Stimulated activated CD8-positive, alpha-beta memory T cell treated with anti-CD3 and anti-CD28 coated beads, Interleukin-15, amount 100 ng/mL, for 4 hours (primary cell): ENCODE results near the gene TAS2R7.
"Not testable (repeated sequence)": the region's sequence is repeated elsewhere in the genome, so short reads cannot be mapped to it uniquely, and the experiment has no call there.

ENCODE experiments used
- DNase-seq, 2 donors: peaks; one replicate each; pipeline ENCODE4 v3.0.0-alpha.2; 2020; ENCODE audit warnings: low read depth in 2 of 2

The TAS2R7 gene, protein sequence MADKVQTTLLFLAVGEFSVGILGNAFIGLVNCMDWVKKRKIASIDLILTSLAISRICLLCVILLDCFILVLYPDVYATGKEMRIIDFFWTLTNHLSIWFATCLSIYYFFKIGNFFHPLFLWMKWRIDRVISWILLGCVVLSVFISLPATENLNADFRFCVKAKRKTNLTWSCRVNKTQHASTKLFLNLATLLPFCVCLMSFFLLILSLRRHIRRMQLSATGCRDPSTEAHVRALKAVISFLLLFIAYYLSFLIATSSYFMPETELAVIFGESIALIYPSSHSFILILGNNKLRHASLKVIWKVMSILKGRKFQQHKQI

DNA sequence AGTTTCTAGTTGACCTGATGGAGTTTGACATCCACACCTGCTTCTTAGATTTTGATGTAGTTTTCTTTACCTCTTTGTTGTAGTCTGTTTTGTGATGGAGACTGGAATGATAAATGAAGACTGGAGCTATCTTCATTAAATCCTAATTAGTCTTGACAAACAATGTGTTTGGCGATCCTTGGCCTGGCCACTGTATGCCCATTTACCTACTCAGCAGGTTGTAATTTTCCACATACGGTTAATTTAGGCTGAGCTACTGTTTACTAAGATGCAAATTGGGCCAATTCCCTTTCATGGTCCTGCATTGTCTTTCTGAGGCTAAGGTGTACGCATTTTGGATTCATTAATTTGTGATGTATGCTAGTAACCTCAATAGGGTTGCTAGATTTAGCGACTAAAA, at the start of gene TAS2R7:
Gene TAS2R7, minus strand, starts transcription at position 41 of the 400 bp plus-strand sequence. CDS start 57 bp downstream, outside the sequence.
- no peak for DNase-seq

DNA sequence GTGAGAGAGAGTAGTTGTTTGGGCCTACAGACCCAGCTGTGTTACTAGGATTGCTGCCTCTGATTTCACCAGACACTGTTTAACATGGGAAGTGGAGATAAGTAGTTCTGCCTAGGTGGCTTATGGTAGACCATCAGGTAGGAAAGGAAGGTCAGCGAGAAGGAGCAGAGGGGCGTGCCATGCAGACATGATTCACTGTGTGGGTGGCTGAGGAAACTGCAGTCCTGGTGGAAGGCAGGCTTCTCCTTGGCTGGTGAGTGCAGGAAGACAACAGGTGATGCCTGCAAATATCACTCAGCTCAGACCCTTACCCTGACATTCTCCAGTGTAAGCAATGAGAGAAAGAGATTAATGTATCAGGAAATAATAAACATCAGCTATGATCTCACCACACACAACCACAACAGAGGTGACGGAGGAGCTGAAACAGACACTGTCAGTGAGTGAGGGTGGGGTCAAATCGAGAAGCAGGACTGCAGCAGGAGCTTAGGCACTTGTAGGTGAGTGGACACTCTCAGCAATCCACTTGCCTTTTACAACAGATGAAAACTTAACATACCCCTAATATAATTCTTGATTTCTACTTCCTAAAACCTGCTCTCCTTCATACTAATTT, 48.9 kb upstream of the TAS2R7 start:
- DNase-seq = no peak

DNA sequence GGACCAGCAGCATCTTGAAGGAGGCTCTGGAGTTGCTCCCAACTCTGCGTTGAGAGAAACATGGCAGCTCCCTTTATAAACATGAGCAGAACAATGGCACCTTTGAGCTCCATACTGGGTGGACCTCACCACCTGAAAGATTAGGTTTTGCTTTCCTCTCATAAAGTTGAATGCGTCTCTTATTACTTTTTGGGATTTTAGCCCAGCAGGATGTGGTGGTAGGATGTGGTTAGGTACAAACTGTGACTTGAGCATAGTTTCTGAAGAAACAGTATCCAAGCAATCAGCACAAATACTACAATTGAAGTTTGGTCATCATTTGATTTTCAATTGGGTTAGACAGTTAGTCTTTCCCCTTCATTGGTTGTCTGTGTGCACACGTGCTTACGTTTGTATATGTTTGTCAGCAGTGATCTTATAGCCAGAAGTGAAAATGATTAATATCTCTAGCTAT, 47.0 kb upstream of the TAS2R7 start, which contains the start of gene PRR4:
Gene PRR4, minus strand, starts transcription at position 51 of the 454 bp plus-strand sequence. Its CDS starts 38 bp downstream, at position 13.
- no peak for DNase-seq

DNA sequence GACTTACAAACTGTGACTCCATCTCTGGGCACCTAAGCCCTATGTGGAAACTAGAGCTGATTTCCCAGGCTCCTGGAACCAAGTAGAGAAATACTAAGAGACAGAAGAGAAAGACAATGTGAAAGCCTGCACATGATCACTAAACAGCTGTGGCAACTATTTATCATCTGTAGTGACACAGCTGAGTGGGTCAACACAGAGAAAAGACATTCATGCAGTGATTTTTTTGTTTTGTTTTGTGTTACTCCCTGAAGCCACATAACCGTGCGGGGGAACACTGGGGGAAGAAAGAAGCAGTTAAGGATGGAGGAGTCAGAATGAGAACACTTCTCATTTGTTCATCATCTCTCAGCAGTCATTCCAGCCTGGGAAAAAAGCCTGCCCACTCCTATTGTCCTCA, 45.3 kb upstream of the TAS2R7 start:
- DNase-seq = no peak

DNA sequence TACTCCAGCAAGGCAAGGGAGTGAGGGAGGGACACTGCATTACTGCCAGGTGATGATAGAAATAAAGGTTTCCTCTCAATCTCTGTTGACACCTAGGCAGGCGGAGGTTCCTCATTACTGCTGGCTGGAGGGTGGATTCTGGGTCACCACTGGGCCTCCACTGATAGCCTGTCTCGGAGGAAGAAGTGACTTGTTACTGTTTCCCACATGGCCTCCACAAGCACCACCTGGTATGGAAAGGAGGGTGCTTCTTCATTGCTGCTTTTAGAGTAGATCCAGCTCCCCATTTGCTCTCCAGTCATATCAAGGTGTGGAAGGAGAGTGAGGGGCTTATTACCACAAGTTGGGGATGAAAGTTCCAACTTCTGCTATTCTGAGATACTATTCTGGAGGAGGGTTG, 40.4 kb upstream of the TAS2R7 start:
- DNase-seq = no peak

DNA sequence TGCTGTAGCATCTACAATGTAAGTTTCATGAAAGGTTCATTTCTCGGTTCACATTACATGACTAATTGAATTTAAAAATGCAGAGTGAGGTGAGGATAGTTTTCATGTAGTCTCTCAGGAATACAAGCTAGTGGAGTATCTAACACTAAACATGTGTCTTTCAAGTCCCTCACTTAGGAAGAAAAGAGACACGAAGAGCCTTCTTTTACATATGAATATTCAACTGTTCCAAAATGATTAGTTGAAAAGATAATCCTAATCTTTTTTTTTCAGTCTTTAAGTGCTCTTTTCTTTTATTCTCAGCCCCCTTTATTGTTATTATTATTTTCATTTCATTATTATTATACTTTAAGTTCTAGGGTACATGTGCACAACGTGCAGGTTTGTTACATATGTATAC, 36.0 kb upstream of the TAS2R7 start:
- DNase-seq = no peak

DNA sequence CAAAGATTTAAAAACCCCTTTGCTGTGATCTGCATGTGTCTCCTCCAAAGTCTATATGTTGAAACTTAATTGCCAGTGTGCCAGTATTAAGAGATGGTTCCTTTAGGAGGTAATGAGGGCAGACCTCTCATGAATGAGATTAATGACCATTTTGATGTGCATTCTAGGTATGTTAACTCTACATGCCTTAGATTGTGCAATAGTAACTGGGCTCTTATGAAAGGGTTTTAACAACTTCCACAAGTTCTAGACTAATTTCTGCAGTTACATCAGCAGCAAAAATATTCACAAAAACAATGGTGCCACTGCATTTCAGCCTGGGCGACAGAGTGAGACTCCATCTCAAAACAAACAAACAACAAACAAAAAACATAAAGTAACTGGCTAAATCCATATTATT, 27.6 kb upstream of the TAS2R7 start:
- DNase-seq = no peak

DNA sequence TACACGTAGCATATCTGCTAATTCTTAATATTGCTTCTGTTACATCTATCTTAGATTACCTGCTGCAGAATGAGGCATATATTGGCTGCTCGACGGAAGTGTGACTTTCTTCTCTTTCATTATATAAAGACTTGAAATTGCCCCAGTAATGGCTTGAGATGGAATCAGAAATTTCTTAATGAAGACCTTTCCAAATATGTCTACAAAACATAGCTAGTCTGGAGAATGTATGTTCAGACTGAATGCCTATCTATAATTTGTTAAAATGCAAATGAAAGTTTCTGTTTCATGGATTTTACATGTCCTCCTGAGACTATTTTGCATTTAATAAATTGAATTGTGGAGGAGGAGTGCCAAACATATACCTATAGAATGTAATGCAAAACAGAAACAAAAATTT, 23.8 kb upstream of the TAS2R7 start, which contains the start of gene TAS2R10:
Gene TAS2R10, minus strand, starts transcription at position 101 of the 400 bp plus-strand sequence. Its CDS starts 89 bp downstream, at position 12.
- DNase-seq = no peak

DNA sequence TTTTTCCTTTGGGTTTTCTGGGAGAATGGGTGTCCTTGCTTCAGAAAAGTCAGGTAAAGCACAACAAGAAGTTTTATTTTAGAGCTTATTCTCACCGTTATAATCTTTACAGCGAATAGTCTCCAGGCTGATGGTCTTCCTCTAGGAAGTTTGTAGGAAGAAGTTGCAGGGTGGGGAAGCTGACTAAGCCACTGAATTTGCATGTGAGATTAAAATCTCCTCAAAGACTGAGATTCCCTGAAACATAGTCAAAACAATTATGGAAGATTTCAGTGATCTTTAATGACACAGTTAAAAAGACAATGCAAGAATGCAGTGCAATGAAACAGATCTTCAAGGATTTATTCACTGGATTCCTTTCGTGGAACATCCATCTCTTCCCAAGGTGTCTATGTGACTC, 22.5 kb upstream of the TAS2R7 start:
- no peak for DNase-seq

DNA sequence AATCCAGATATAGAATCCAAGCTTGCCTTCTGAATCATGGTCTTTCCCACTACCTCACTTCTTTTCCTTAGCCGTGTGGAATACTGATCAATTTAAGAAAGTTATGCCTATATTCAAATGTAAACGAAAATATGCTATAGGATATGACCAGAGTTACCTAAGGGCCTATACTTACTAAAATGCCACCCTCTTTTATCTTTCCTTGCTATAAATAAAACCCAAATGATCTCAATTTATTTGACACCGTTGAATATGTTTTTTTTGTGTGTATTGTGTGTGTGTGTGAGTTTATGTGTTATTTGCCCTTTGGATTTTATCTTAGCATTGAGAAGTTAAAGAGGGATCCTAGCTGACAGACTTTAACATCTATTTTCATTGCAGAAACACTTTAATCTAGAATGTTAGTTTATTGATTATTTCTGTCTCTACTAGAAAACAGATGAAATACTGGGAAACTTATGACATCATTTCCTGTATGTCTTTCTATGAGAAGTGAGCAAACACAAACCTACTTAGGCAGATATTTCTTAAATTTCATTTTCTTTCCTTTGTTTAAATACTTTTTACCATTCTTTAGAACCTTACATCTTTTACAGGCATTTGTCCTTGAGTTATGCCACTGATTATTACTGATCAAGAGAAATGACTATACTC, 9.6 kb upstream of the TAS2R7 start:
- DNase-seq = no peak

DNA sequence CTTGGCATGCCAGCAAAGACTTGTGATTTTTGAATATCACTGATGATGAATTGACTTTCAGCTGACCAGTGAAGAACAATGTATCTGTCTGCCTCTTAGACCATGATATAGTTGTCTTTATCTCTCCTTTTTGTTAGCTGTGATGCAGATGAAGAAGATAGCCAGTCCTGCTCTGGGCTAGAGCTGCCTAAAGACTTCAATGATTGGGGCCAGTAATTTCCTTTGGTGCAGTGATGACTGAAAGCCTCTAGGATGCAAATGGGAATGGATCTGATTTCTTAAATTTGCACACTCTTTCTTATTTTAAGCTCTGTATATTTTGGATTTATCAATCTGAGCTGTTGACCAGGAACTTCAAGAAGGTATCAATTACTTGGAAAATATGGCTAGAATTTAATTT, 7.6 kb upstream of the TAS2R7 start, which contains the start of gene TAS2R9:
Gene TAS2R9, minus strand, starts transcription at position 101 of the 400 bp plus-strand sequence. Its CDS starts 93 bp downstream, at position 8.
- no peak for DNase-seq

DNA sequence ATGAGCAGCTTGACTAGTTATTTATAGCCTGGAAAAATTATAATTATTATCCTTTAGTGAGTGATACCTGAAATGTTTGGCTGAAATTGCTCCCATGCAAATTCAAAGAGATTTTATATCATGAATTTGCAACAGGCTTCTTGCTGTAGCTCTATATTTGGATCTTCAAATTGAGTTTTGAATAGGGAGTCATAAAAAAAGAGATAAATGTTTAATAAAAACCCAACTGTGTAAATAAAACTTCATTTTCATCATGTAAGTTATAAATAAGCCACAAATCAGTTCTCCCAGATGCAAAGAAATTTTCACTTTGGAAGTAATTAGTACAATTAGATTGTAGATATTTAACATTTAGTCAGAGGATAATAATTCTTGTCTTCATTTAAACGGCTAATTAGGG, 4.8 kb upstream of the TAS2R7 start, which contains the start of gene TAS2R8:
Gene TAS2R8, minus strand, starts transcription at position 101 of the 400 bp plus-strand sequence. CDS start 306 bp downstream, outside the sequence.
- DNase-seq = no peak

DNA sequence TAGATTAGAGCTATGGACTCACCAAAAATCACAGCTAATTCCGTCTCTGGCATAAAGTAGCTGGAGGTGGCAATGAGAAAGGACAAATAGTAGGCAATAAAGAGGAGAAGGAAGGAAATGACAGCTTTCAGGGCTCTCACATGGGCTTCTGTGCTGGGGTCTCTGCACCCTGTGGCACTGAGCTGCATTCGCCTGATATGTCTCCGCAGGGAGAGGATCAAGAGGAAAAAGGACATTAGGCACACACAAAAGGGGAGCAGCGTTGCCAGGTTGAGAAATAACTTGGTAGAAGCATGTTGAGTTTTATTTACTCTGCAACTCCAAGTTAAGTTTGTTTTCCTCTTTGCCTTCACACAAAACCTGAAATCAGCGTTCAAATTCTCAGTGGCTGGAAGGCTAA, 686 bp downstream of the TAS2R7 start:
- no peak for DNase-seq

DNA sequence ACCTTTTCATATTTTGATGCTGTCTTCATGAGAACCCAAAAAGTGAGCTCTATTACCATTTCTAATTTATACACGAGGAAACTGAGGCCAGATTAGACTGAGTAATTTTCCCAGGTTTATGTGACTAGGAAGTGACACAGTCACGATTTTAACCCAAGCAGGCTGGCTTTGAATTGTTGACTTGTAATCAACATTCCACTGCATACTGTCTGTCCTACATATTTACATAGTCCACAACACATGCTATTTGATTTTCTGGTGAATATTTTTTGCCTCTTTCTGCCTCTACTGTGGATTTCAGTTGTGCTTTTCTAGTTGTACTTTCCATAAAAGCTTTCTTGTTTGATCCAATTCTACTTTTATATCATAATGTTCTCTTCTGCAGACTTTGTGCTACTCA, 8.2 kb downstream of the TAS2R7 start:
- no peak for DNase-seq

DNA sequence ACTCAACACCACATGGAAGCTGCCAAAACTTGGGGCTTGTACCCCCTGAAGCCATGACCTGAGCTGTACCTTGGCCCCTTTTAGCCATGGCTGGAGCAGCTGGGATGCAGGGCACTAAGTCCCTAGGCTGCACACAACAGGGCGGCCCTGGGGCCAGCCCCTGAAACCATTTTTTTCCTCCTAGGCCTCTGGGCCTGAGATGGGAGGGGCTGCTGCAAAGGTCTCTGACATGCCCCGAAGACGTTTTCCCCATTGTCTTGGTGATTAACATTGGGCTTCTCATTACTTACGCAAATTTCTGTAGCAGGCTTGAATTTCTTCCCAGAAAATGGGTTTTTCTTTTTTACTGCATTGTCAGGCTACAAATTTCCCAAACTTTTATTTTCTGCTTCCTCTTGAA, 10.7 kb downstream of the TAS2R7 start:
- not testable (repeated sequence) for DNase-seq

DNA sequence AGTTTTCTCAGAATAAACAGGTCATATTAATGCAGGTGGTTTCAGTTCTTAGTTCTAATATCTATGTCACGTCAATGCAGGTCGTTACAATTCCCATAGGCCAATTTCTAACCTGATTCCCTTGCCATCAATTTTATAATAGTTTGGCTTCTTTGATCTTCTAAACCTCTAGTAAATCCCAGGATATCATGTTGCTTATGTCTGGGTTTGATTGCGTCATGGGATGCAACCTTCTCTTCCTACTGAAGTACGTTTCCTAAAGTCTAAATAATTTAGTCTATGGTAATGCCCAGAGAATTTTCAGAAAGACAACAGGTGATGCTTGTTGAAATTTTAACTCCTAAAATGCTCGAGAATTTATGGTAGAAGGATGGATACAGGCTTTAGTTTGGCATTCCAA, 19.2 kb downstream of the TAS2R7 start:
- DNase-seq = no peak

DNA sequence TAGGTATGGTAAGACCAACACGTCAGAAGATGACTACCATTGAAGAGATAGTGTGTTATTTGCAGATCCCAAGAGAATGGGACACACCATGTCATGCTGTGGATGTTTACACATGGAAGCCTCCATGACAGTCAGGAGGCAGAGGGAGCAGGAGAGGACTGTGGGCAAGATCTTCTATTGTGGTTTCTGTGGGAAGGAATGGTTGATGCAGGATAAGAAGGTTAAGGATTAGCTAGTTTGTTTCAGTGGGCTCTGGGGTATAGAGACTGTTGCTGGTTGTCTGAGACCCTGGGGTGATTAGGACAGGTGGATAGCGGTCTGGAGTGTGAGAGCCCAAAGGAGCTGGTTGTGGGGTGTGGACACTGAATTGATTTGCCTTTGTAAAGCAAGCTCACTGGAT, 23.3 kb downstream of the TAS2R7 start:
- DNase-seq = no peak

DNA sequence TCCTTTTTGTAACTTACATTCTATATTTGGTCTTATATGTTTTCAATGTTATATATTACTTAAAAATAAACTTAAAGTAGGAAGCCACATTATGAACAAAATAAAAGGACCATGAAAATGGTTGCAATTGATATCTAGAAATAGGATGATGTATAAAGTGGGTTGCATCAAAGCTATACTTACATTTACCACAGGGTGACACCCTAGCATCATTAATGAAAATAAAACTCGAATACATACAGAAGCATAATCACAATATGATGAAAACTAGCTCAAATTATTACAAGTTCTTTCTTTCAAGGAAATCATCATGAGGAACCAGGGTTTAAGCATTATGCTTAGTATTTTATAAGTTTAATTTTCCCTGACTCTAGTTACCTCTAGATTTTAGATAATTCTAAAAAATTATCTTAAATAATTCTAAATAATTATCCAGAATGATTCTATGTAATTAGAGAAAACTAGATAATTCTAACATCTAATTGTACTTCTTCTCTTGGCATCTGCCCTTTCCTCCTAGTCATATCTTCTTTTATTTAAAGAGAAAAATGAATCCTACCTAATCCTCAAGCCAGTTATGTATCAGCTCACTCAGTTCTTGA, 31.2 kb downstream of the TAS2R7 start:
- DNase-seq = no peak

DNA sequence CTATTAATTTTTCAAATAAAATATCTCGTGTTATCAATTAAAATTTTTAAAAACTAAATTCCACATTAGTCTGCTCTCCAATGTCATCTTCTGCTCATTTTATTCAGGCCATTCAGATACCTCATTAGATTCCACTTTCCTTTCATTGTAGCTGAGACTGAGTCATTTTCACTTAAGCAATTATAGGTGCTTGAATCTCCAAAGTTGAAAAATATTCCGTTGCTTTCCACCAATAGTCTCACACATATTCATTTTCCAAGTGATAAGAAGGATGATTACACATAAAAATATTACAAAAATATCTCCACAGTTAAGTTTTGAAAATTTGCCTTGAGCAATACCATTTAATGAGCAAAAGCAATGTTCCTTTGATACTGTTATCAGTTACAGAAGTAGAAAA, 42.8 kb downstream of the TAS2R7 start:
- no peak for DNase-seq

DNA sequence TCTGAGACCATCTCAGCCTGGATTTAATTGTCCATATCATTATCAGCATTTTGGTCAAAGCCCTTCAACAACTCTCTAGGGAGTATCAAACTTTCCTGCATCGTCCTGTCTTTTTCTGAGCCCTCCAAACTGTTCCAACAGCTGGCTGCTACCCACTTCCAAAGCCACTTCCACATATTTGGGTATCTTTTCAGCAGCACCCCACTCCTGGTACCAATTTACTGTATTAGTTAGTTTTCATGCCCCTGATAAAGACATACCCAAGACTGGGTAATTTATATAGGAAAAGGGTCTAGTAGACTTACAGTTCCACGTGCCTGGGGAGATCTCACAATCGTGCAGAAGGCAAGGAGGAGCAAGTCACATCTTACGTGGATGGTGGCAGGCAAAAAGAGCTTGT, 46.2 kb downstream of the TAS2R7 start:
- no peak for DNase-seq

DNA sequence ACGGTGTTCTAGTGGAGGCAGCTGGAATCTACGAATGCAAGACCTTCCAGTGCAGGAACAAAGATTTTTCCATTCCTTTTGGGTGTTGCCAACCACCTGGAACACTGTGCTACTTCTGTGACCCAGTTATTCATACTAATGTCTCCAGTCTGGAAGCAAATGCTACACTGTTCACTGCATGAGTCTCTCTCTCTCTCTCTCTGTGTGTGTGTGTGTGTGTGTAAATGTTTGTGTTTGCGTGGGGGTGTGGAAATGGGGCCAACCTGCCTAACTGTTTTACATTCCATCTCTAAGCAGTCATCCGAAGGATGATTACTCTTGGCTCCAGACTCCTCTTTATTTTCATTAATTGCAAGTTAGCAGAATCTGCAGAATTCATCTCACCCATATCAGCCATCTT, 49.4 kb downstream of the TAS2R7 start:
- DNase-seq = no peak
